Subcutaneous abdominal adipose tissue (tissue), 5 donors: ENCODE results near the gene STK4.

Experiments
- H3K27ac ChIP-seq: one replicate; pipeline ENCODE4 v1.7.0; 2013; ENCODE audit warnings: low read depth, mild to moderate bottlenecking, inconsistent platforms, low read length, moderate library complexity
- H3K27me3 ChIP-seq, 5 donors: one replicate each; pipeline ENCODE4 v1.7.0; 2013; ENCODE audit warnings: low read length in 5 of 5, inconsistent platforms in 1 of 5; ENCODE audit not compliant: control insufficient read depth in 5 of 5, insufficient read depth in 4 of 5
- H3K36me3 ChIP-seq, 5 donors: one replicate each; pipeline ENCODE4 v1.7.0; 2013; ENCODE audit warnings: low read length in 5 of 5; ENCODE audit not compliant: control insufficient read depth in 5 of 5, insufficient read depth in 5 of 5
- H3K4me1 ChIP-seq, 5 donors: one replicate each; pipeline ENCODE4 v1.7.0; 2013; ENCODE audit warnings: low read length in 5 of 5, mild to moderate bottlenecking in 3 of 5, moderate library complexity in 1 of 5; ENCODE audit not compliant: control insufficient read depth in 5 of 5, insufficient read depth in 5 of 5
- H3K4me3 ChIP-seq, 5 donors: one replicate each; pipeline ENCODE4 v1.7.0; 2013; ENCODE audit warnings: low read length in 5 of 5, low read depth in 1 of 5
- H3K9ac ChIP-seq, 5 donors: one replicate each; pipeline ENCODE4 v1.7.0; 2013; ENCODE audit warnings: low read length in 5 of 5, mild to moderate bottlenecking in 4 of 5, moderate library complexity in 3 of 5
- H3K9me3 ChIP-seq, 5 donors: one replicate each; pipeline ENCODE4 v1.7.0; 2013; ENCODE audit warnings: low read length in 5 of 5; ENCODE audit not compliant: control insufficient read depth in 5 of 5
- donor health status: healthy.
- donor health status: healthy.
- donor health status: healthy.
- donor health status: healthy.
- donor health status: healthy.

Gene STK4

GRCh38 chr20:45070932-45071632, 104.8 kb downstream of the STK4 start:
- Histone ChIP-seq H3K27me3 (no peaks in the 10 kb centered on the region), H3K4me3 (no peak overlapping the region), H3K4me1 (peaks cover 0 to 13% (median 4%) of the 10 kb centered on the region in 5 donors), H3K9ac (no peak overlapping the region), H3K36me3 (peaks cover 5 to 37% (median 16%) of the 10 kb centered on the region in 5 donors), H3K9me3 (no peaks in the 10 kb centered on the region), H3K27ac (no peak overlapping the region)

DNA sequence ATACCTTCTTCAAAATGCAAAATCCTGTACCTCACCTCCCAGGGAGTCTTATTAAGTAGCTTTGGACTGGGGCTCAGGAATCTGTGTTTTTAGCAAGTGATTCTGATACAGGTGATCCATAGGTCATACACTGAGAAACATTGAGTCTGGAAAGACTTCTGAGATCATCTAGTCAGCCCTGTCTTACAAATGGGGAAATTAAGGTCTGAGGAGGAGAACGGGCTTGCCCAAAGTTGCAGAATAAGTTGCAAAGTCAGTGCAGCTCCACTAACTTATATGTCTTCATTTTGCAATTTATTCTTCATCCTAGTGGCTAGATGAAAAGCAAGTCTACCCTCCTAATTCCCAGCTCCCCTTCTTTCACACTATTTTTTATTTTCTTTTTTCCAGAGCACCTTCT, 105.8 kb downstream of the STK4 start:
- H3K9me3 ChIP-seq, result no peaks in the 10 kb centered on the region
- H3K4me1 ChIP-seq, result peaks cover 0 to 4% (median 3%) of the 10 kb centered on the region in 5 donors
- H3K36me3 ChIP-seq, result peaks cover 11 to 47% (median 25%) of the 10 kb centered on the region in 5 donors
- no peak overlapping the region for H3K27ac ChIP-seq
- H3K9ac ChIP-seq, result no peak overlapping the region
- no peaks in the 10 kb centered on the region for H3K27me3 ChIP-seq
- H3K4me3 ChIP-seq, result no peak overlapping the region

- Histone ChIP-seq H3K27me3 (no peaks in the 10 kb centered on the region), H3K4me3 (no peak overlapping the region), H3K4me1 (peaks cover 0 to 3% (median 0%) of the 10 kb centered on the region in 5 donors), H3K27ac (no peak overlapping the region), H3K9me3 (no peaks in the 10 kb centered on the region), H3K36me3 (peaks cover 12 to 51% (median 27%) of the 10 kb centered on the region in 5 donors), H3K9ac (no peak overlapping the region)
These were observed 106.9 kb downstream of the STK4 start for GRCh38 chr20:45073221-45073620.

- Histone ChIP-seq H3K4me3 (no peak overlapping the region), H3K9me3 (peaks cover 0 to 3% (median 0%) of the 10 kb centered on the region in 5 donors), H3K27me3 (no peaks in the 10 kb centered on the region), H3K27ac (no peak overlapping the region), H3K9ac (no peak overlapping the region), H3K36me3 (peaks cover 21 to 83% (median 47%) of the 10 kb centered on the region in 5 donors), H3K4me1 (no peaks in the 10 kb centered on the region)
These were observed 111.2 kb downstream of the STK4 start for GRCh38 chr20:45077559-45077958.

DNA sequence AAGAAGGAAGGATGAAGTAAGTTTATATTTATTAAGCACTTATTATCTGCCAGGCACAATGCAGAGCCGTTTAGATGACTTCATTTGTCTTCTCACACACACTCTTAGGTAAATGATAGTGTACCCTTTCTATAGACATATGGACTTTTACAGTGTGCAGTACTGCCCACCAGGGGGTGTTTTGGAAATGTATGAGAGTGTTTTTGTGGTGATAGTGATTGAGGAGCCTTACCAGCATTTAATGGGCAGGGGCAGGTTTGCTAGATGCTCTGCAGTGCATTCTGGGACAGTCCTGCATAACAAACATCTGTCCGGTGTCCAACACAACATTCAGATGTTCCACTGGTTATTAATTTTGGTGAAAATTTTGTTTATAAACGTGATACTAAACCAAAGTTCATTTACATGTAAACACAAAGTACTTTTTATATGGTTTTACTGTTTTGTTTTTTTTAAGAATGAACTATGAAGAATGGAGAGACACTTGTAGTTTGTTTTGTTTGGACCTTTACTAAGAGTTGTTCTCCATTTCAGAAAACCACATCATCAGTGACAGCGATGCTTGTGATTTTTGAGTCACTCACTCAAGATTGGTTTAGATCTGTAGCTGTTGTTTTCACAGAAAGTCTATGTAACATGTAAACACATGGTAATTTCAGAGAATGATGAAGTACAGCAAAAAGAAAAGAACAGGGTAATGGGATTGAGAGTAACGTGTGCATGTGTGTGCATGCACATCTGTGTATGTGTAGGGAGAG, 114.7 kb downstream of the STK4 start:
- Histone ChIP-seq H3K27me3 (no peaks in the 10 kb centered on the region), H3K27ac (no peak overlapping the region), H3K4me1 (no peaks in the 10 kb centered on the region), H3K9me3 (peaks cover 0 to 8% (median 3%) of the 10 kb centered on the region in 5 donors), H3K4me3 (no peak overlapping the region), H3K36me3 (peaks cover 16 to 57% (median 31%) of the 10 kb centered on the region in 5 donors), H3K9ac (no peak overlapping the region)

DNA sequence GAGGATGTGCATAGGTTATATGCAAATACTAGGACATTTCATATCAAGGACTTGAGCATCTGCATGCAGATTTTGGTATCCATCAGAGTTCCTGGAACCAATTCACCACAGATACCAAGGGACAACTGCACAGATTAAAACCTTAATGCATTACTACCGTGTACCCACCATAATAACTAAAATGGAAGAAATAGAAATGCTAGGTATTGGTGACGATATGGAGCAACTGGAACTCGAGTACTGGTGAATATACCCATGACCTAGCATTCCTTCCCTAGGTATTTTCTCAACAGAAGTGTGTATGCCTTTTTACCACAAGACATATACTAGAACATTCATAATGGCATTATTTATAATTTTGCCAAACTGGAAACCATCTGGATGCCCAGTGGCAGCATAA, 116.2 kb downstream of the STK4 start:
- Histone ChIP-seq H3K4me1 (no peaks in the 10 kb centered on the region), H3K36me3 (peaks cover 8 to 48% (median 22%) of the 10 kb centered on the region in 5 donors), H3K9me3 (peaks cover 0 to 8% (median 3%) of the 10 kb centered on the region in 5 donors), H3K9ac (no peak overlapping the region), H3K4me3 (no peak overlapping the region), H3K27ac (no peak overlapping the region), H3K27me3 (no peaks in the 10 kb centered on the region)

DNA sequence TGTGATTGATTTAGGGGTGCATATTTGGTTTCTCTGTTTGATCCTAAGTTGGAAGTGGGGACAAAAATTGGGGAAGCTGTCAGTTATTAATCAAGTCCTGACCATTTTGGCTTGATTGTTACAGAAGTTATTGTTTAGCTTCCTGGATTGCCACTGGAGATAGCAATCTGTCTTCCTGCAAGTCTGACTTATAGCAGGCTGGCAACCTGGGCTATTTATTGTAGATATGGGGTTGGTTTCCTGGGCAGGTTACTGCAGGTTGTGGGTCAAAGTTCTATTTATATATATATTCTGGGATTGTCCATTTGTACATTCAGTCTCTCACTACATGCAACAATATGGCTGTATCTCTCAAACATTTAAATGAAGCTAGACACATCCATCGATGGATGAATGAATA, 116.8 kb downstream of the STK4 start:
- Histone ChIP-seq H3K4me1 (no peaks in the 10 kb centered on the region), H3K4me3 (no peak overlapping the region), H3K9ac (no peak overlapping the region), H3K36me3 (peaks cover 8 to 44% (median 20%) of the 10 kb centered on the region in 5 donors), H3K9me3 (peaks cover 0 to 8% (median 3%) of the 10 kb centered on the region in 5 donors), H3K27ac (no peak overlapping the region), H3K27me3 (no peaks in the 10 kb centered on the region)

GRCh38 chr20:45085289-45085688, 119.0 kb downstream of the STK4 start:
- Histone ChIP-seq H3K27me3 (no peaks in the 10 kb centered on the region), H3K4me1 (no peaks in the 10 kb centered on the region), H3K4me3 (no peak overlapping the region), H3K36me3 (peaks cover 8 to 26% (median 14%) of the 10 kb centered on the region in 5 donors), H3K27ac (no peak overlapping the region), H3K9ac (no peak overlapping the region), H3K9me3 (peaks cover 0 to 8% (median 3%) of the 10 kb centered on the region in 5 donors)

DNA sequence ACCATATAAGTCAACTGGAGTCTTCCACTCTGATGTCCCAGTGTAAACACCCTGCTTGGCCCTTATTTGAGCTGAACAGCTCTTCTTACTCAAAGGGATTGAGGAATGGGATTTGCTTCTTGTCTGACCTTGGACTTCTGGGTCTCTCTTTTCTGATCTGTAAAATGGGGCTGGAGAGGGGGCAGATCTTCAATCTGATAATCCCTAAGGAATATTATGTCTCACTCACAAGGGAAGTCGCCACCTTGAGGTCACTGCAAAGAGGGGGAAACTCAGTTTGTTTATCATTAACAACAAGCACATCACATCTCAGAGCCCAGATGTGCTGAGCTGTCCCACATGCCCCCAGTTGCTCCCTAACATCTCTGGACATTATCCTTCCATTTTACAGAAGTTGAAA, 119.6 kb downstream of the STK4 start:
- Histone ChIP-seq H3K27me3 (no peaks in the 10 kb centered on the region), H3K4me1 (no peaks in the 10 kb centered on the region), H3K27ac (no peak overlapping the region), H3K36me3 (peaks cover 4 to 21% (median 8%) of the 10 kb centered on the region in 5 donors), H3K9me3 (peaks cover 0 to 8% (median 3%) of the 10 kb centered on the region in 5 donors), H3K4me3 (no peak overlapping the region), H3K9ac (no peak overlapping the region)
